Activated CD4-positive, CD25-positive, alpha-beta regulatory T cell (primary cell): Measurements from ENCODE around the gene SLC39A5.
A peak's percentile ranks its signal among the peaks of the same experiment; 100 is the strongest.
"Not testable (repeated sequence)": the region's sequence is repeated elsewhere in the genome, so short reads cannot be mapped to it uniquely, and the experiment has no call there.

Experiments
- DNase-seq, 4 experiments: peaks; one replicate each; lab custom pipeline; 2025; lab: John Stamatoyannopoulos, UW

Gene SLC39A5, protein sequence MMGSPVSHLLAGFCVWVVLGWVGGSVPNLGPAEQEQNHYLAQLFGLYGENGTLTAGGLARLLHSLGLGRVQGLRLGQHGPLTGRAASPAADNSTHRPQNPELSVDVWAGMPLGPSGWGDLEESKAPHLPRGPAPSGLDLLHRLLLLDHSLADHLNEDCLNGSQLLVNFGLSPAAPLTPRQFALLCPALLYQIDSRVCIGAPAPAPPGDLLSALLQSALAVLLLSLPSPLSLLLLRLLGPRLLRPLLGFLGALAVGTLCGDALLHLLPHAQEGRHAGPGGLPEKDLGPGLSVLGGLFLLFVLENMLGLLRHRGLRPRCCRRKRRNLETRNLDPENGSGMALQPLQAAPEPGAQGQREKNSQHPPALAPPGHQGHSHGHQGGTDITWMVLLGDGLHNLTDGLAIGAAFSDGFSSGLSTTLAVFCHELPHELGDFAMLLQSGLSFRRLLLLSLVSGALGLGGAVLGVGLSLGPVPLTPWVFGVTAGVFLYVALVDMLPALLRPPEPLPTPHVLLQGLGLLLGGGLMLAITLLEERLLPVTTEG

GRCh38 chr12:56229916-56230431 is at the start of gene SLC39A5:
SLC39A5 (plus strand) TSS chr12:56230051; CDS start chr12:56231275, 1,224 bp downstream.
- no peak for DNase-seq

DNA sequence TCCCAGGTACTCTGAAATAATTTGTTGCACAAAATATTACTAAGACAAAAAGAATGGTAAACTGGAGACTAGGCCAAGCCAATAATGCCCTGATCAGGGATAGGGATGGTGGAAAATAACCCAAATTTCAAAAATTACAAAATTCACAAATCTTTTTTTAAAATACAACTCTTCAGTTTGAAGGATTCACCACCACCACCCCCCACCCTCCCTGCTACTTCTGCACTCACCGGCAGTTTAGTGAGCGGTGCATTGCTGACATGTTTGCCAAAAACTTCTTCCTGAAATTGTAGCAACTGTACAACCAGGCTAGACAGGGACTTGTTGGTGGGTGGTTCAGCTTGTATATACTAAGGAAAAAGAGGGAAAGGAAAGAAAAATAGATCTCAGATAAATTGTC is 42.9 kb upstream of the SLC39A5 start:
- DNase-seq = no peak

DNA sequence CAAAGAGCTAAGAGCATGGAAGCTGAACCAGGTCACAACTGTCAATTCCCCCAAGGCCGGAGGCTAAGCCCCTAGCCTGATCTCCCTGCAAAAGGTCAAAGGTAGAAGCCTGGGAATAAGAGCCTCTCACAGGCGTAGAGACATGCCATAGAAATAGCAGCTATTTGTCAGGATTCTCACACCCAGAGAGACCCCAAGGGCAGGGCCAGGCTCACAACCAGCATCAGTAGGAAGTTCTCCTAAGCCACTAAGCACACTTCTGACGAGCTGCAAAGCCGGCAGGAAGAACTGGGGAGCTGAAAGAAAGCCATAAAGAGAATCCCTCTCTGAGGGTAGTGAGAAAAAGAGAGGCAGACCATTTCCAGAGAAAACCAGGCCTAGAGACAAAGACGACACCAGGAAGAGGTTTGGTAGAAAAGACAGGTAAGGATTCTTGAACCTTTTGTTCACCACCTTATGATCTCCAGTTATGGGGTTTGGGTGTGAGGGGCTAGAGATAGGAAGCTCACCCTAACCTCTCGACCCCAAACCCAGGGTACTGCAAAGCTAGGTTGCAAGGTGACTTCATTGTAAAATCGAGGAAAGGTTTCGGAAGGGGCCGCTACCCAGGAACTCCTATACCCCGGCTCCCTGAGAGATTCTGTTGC is 41.6 kb upstream of the SLC39A5 start:
- DNase-seq = no peak

GRCh38 chr12:56188778-56189098 is 41.1 kb upstream of the SLC39A5 start:
- DNase-seq = no peak

GRCh38 chr12:56189099-56189917 is 40.5 kb upstream of the SLC39A5 start, which contains the start of gene SMARCC2:
SMARCC2 (minus strand) TSS chr12:56189483; CDS start chr12:56189461, 22 bp downstream.
- DNase-seq = peak; percentile 71 to 74 (median 72)

GRCh38 chr12:56189918-56190694 is 39.7 kb upstream of the SLC39A5 start:
- DNase-seq = peak; percentile 26 to 84 (median 62)

GRCh38 chr12:56190695-56191155 is 39.1 kb upstream of the SLC39A5 start:
- no peak for DNase-seq

DNA sequence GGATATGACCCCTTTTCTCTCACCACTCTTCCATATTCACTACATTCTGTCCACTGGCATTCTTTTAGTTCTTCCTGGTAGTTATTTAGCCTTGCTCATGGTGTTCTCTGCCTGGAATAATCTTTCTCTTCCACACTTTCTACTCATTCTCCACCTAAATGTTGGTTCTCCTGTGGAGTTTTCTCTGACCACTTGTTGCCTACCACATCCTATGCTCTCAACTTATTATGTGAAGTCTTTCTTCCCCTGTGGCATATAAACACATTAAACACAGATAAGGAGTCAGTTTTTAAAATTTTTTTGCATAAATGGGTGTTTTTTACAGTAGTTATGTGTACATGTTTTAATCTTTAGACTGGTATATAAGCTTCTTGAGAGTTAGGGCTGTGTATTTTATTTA is 37.3 kb upstream of the SLC39A5 start:
- no peak for DNase-seq

- DNase-seq = peak; percentile 27 to 55 (median 40)
Observed at GRCh38 chr12:56193025-56193578, 36.7 kb upstream of the SLC39A5 start.

DNA sequence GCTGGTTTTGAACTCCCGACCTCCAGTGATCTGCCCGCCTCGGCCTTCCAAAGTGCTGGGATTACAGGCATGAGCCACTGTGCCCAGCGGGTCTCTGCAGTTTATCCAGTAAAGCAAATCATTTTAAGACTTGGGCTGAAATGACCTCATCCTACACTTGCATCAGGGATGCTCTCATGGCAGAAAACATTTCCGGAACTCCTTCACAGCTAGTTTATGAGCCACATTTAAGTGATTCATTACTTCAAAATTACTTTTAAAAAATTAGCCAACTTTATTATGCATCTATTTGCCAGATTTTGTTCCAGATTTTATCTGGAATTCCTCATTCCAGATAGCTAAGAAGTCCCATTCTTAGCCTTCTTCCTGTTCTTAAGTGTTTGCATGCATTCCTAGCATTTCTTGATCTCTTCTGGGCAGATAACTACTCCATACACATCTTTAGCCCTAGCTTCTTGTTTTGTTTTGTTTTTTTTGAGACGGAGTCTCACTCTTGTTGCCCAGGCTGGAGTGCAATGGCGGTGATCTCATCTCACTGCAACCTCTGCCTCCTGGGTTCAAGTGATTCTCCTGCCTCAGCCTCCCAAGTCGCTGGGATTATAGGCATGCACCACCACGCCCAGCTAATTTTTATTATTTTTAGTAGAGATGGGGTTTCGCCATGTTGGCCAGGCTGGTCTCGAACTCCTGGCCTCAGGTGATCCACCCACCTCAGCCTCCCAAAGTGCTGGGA is 32.9 kb upstream of the SLC39A5 start:
- not testable (repeated sequence) for DNase-seq

DNA sequence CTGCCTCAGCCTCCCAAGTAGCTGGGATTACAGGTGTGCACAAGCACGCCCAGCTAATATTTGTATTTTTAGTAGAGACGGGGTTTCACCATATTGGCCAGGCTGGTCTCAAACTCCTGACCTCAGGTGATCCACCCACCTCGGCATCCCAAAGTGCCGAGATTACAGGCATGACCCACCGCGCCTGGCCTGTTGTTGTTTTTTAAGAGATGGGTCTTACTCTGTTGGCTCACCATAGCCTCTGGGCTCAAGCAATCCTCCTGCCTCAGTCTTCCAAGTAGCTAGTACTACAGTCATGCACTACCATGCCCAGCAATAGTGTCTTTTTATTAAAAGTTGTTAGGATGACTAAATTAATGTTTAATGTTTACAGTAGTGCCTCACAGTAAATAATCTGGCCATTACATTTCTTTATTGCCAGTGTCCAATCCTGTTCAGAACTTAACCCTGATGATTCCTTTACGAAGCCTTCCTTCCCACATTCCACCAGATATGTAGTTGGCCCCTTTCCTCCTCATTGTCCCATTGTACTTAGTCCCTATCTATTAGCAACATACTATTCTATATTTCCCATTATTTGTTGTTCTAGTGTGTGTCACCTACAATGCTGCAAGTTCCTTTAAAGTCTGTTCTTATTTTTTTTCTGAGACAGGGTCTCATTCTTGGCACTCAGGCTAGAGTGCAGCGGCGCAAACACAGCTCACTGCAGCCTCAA is 31.8 kb upstream of the SLC39A5 start:
- DNase-seq = no peak

GRCh38 chr12:56198836-56199235 is 31.0 kb upstream of the SLC39A5 start:
- DNase-seq = no peak

DNA sequence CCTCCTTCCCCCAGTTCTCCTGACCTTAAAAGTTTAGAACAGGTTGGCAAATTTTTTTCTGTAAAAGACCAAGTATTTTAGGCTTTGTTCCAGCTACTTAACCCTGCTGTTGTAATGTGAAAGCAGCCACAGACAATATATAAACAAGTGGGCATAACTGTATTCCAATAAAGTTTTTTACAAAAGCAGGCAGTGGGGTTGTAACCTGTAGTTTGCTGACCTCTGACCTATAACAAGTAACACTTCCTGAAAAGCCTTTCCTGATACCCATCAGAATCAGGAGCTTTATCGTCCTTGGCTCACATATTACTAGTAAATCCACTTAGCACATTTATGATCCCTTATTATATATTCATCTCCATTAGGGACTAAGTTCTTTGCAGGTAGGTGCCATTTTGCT is 27.5 kb upstream of the SLC39A5 start:
- no peak for DNase-seq

- no peak for DNase-seq
Observed at GRCh38 chr12:56202838-56203237, 27.0 kb upstream of the SLC39A5 start.

GRCh38 chr12:56204275-56204674 is 25.6 kb upstream of the SLC39A5 start:
- no peak for DNase-seq

DNA sequence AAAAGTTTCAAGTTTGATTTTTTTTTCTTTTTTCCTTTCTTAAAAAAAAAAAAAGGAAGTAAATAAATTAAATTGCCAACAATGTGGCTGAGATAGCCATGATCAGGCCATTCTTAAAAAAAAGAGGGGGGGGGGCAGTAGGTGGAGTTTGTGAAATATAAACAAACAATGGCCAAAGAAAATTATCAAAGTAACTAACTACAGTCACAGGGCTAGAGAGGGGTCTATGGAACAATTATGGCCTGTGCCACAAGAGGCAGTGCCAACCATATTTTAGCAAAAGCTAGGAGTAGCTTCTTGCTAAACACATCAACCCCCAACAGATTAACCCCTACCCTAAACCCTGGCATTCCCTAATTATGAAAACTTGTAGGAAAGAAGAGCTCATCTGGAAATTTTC is 24.4 kb upstream of the SLC39A5 start:
- no peak for DNase-seq

DNA sequence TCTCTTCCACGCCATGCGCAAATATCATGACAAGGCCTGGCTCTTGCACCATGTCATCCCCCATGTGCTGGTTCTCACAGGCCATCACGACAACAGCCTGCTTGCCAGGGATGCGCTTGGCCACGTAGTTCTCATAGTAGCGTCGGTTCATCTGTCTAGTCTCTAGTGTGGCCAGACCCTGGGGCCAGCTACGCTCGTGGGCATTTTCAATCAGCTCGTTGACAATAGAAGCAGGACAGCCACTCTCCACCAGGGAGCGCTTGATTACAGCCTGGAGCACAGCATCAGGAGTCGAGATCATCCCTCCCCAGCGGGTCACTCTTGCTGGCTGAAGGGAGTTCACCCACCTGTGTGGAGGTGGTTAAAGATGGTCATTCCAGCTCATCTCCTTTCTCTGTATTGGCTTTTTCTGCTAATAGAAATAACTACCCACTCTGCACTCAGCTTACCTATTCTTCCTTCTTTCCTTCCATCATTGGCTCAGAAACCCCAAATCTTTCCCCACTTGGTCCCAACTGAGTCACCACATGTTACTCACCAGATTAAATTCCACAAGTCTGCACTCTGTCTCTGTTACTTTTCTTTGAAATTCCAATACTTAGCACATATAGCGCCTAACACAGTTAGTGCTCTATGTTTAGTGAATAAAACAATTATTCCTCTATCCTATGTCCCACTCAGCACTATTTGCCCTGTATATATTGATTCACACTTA is 23.2 kb upstream of the SLC39A5 start:
- no peak for DNase-seq

DNA sequence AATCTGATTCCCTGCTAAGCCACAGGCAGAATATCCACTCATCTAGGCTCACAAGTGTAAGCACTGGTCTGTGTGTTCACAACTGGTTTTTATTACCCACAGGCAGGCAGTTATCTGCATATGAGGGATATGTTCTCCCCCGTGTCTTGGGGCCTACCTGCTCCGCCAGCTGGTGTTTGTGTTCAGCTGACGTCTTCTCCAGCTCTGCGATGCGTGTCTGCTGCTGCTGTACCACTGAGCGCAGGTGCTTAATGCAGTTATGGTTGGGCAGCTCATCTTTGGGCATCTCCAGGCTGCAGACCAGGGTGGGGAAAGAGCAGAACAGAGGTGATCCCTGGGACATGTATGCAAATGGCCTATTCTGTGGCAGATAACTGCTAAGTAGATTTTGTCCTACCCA is 21.8 kb upstream of the SLC39A5 start:
- DNase-seq = no peak

GRCh38 chr12:56212361-56212760 is 17.5 kb upstream of the SLC39A5 start:
- DNase-seq = no peak
